Vagina (tissue), 2 donors: ENCODE data around the gene CALM3. TPM values are rescaled to one million over a fixed set of nuclear protein-coding genes. Genes with fewer than 3 reads are reported as not detected.

Experiments
- DNase-seq, 2 donors: peaks; one replicate each; pipeline ENCODE4 v3.0.0-alpha.2; 2017; ENCODE audit errors: extremely low spot score in 2 of 2
- H3K27ac ChIP-seq: fragments of 200-600 bp; sonication (generic); one replicate; pipeline ENCODE4 v1.5.1; 2019
- H3K27me3 ChIP-seq: fragments of 200-600 bp; sonication (generic); one replicate; pipeline ENCODE4 v1.5.1; 2019
- H3K36me3 ChIP-seq, 2 donors: fragments of 200-600 bp; sonication (generic); one replicate each; pipeline ENCODE4 v1.5.1; 2017 to 2019
- H3K4me1 ChIP-seq: fragments of 200-600 bp; sonication (generic); one replicate; pipeline ENCODE4 v1.5.1; 2019
- H3K4me3 ChIP-seq, 2 donors: fragments of 200-600 bp; sonication (generic); 1 replicate in 1 of 2; 2 replicates in 1 of 2; pipeline ENCODE4 v1.5.1; 2016 to 2019
- H3K9me3 ChIP-seq: fragments of 200-600 bp; sonication (generic); one replicate; pipeline ENCODE4 v1.5.1; 2019
- CTCF ChIP-seq, 3 experiments: fragments of 450-650 bp in 2 of 3; fragments of 200-600 bp in 1 of 3; sonication (generic) in 1 of 3; IDR thresholded peaks; one replicate each; pipeline ENCODE4 v1.5.1; 2017 to 2019; ENCODE audit warnings: antibody characterized with exemption in 3 of 3, mild to moderate bottlenecking in 2 of 3, moderate library complexity in 2 of 3
- POLR2A ChIP-seq, 2 donors: fragments of 450-650 bp; IDR thresholded peaks; one replicate each; pipeline ENCODE4 v1.6.1; 2017; ENCODE audit warnings: antibody characterized with exemption in 2 of 2, mild to moderate bottlenecking in 2 of 2, moderate library complexity in 2 of 2
- POLR2AphosphoS5 ChIP-seq, 2 donors: sonication (generic); formaldehyde crosslinking; IDR thresholded peaks; one replicate each; pipeline ENCODE4 v1.9.0; 2017; ENCODE audit warnings: antibody characterized with exemption in 2 of 2, mild to moderate bottlenecking in 2 of 2, low read depth in 1 of 2; ENCODE audit not compliant: insufficient read depth in 1 of 2
- intact Hi-C: fragments of 100-400 bp; cut with DNase I; formaldehyde crosslinking; loops from one replicate; pipeline ENCODE4 v1.15.1; 2023
- total RNA-seq: library from RNA; depleted of rRNA; stranded (reverse); fragments of >200 nt; gene quantifications from one replicate; pipeline ENCODE4 v1.2.3, GENCODE V29; 2016

CALM3 gene
- total RNA-seq, 1 donor from 2014 or later, result 105 TPM

- peaks cover 40% of the 10 kb centered on the region for H3K4me1 ChIP-seq
- intact Hi-C loops, result loop anchor here (5.0 kb wide), 1 partner anchor 33 kb away; the partner anchor contains the start of gene DACT3
- H3K27me3 ChIP-seq, result no peaks in the 10 kb centered on the region
These were observed 28.5 kb downstream of the CALM3 start for GRCh38 chr19:46629546-46630025.

GRCh38 chr19:46630586-46631205 is 29.6 kb downstream of the CALM3 start:
- no peaks in the 10 kb centered on the region for H3K36me3 ChIP-seq
- no peaks in the 10 kb centered on the region for H3K27me3 ChIP-seq
- no peak overlapping the region for H3K4me3 ChIP-seq
- H3K27ac ChIP-seq, result no peak overlapping the region
- H3K9me3 ChIP-seq, result no peaks in the 10 kb centered on the region
- DNase-seq, result no peak
- intact Hi-C loops, result no loop called here
- peaks cover 36% of the 10 kb centered on the region for H3K4me1 ChIP-seq
- TF ChIP-seq POLR2AphosphoS5 (IDR thresholded peaks at IDR 0.05; ENCODE audit: insufficient read depth in 1 of 2, low read depth in 1 of 2), result no peak

More at GRCh38 chr19:46629546-46630025, 28.5 kb downstream of the CALM3 start:
- Histone ChIP-seq H3K4me3 (no peak overlapping the region), H3K36me3 (no peaks in the 10 kb centered on the region), H3K27ac (no peak overlapping the region), H3K9me3 (no peaks in the 10 kb centered on the region)
- TF ChIP-seq POLR2A (IDR thresholded peaks at IDR 0.05) (no peak), CTCF (IDR thresholded peaks at IDR 0.05) (no peak), POLR2AphosphoS5 (IDR thresholded peaks at IDR 0.05; ENCODE audit: insufficient read depth in 1 of 2, low read depth in 1 of 2) (no peak)
- no peak for DNase-seq

- intact Hi-C loops, result no loop called here
- no peaks in the 10 kb centered on the region for H3K9me3 ChIP-seq
- H3K4me1 ChIP-seq, result peaks cover 39% of the 10 kb centered on the region
- TF ChIP-seq POLR2A (IDR thresholded peaks at IDR 0.05) (no peak), POLR2AphosphoS5 (IDR thresholded peaks at IDR 0.05; ENCODE audit: insufficient read depth in 1 of 2, low read depth in 1 of 2) (peak in 1 of 2 donors; percentile 36), CTCF (IDR thresholded peaks at IDR 0.05) (no peak)
- no peak overlapping the region for H3K4me3 ChIP-seq
- DNase-seq, result no peak
- H3K36me3 ChIP-seq, result no peaks in the 10 kb centered on the region
- H3K27me3 ChIP-seq, result no peaks in the 10 kb centered on the region
- H3K27ac ChIP-seq, result no peak overlapping the region
These were observed 30.4 kb downstream of the CALM3 start for GRCh38 chr19:46631481-46631880.

- Histone ChIP-seq H3K4me3 (peak overlapping the region in 1 of 2 donors; percentile 40), H3K27ac (no peak overlapping the region), H3K9me3 (no peaks in the 10 kb centered on the region), H3K36me3 (no peaks in the 10 kb centered on the region), H3K4me1 (peaks cover 42% of the 10 kb centered on the region), H3K27me3 (no peaks in the 10 kb centered on the region)
- TF ChIP-seq POLR2AphosphoS5 (IDR thresholded peaks at IDR 0.05; ENCODE audit: insufficient read depth in 1 of 2, low read depth in 1 of 2) (no peak), POLR2A (IDR thresholded peaks at IDR 0.05) (no peak), CTCF (IDR thresholded peaks at IDR 0.05) (no peak)
- intact Hi-C loops, result no loop called here
- no peak for DNase-seq
These were observed 32.0 kb downstream of the CALM3 start for GRCh38 chr19:46633130-46633529.

- Histone ChIP-seq H3K4me3 (peak overlapping the region; percentile 38 to 40), H3K36me3 (no peaks in the 10 kb centered on the region), H3K9me3 (no peaks in the 10 kb centered on the region), H3K4me1 (peaks cover 52% of the 10 kb centered on the region), H3K27ac (no peak overlapping the region), H3K27me3 (no peaks in the 10 kb centered on the region)
- DNase-seq, result no peak
- TF ChIP-seq POLR2A (IDR thresholded peaks at IDR 0.05) (peak in 1 of 2 donors; percentile 10), CTCF (IDR thresholded peaks at IDR 0.05) (no peak), POLR2AphosphoS5 (IDR thresholded peaks at IDR 0.05; ENCODE audit: insufficient read depth in 1 of 2, low read depth in 1 of 2) (peak in 1 of 2 donors; percentile 53)
- intact Hi-C loops, result no loop called here
These were observed 33.0 kb downstream of the CALM3 start for GRCh38 chr19:46634045-46634655.
